ENCODE measurements around the gene KIFC3.
A peak's percentile ranks its signal among the peaks of the same experiment; 100 is the strongest.
"Not testable (repeated sequence)": the region's sequence is repeated elsewhere in the genome, so short reads cannot be mapped to it uniquely, and the experiment has no call there.

KIFC3 gene

GRCh38 chr16:57784334-57784733 is 18.0 kb downstream of the KIFC3 start:
- no peak for DNase-seq

- no peak for DNase-seq
Observed at GRCh38 chr16:57783883-57784282, 18.4 kb downstream of the KIFC3 start.

GRCh38 chr16:57783116-57783515 is 19.2 kb downstream of the KIFC3 start:
- no peak for DNase-seq

GRCh38 chr16:57782607-57783055 is 19.7 kb downstream of the KIFC3 start:
- not testable (repeated sequence) for DNase-seq

GRCh38 chr16:57781741-57782606 is 20.3 kb downstream of the KIFC3 start:
- no peak for DNase-seq

- DNase-seq = no peak
Observed at GRCh38 chr16:57781349-57781740, 20.9 kb downstream of the KIFC3 start.

GRCh38 chr16:57779836-57780235 is 22.5 kb downstream of the KIFC3 start:
- not testable (repeated sequence) for DNase-seq

- DNase-seq = no peak
Observed at GRCh38 chr16:57778658-57779057, 23.6 kb downstream of the KIFC3 start.

GRCh38 chr16:57775661-57776469 is 26.4 kb downstream of the KIFC3 start:
- peak; percentile 62 for DNase-seq

- DNase-seq = no peak
Observed at GRCh38 chr16:57774705-57775285, 27.5 kb downstream of the KIFC3 start.

- DNase-seq = no peak
Observed at GRCh38 chr16:57773655-57774295, 28.5 kb downstream of the KIFC3 start.

- no peak for DNase-seq
Observed at GRCh38 chr16:57773019-57773418, 29.3 kb downstream of the KIFC3 start.

- DNase-seq = no peak
Observed at GRCh38 chr16:57771141-57771785, 31.0 kb downstream of the KIFC3 start.

- no peak for DNase-seq
Observed at GRCh38 chr16:57770361-57770760, 31.9 kb downstream of the KIFC3 start.

GRCh38 chr16:57769541-57770145 is 32.6 kb downstream of the KIFC3 start:
- DNase-seq = no peak

GRCh38 chr16:57766714-57767348 is 35.5 kb downstream of the KIFC3 start:
- no peak for DNase-seq

- no peak for DNase-seq
Observed at GRCh38 chr16:57765160-57765728, 37.0 kb downstream of the KIFC3 start.

GRCh38 chr16:57764341-57765159 is 37.7 kb downstream of the KIFC3 start:
- no peak for DNase-seq

- DNase-seq = no peak
Observed at GRCh38 chr16:57764006-57764340, 38.3 kb downstream of the KIFC3 start.

GRCh38 chr16:57763285-57764005 is 38.8 kb downstream of the KIFC3 start:
- no peak for DNase-seq
